ENCODE measurements around the gene TATDN2.
A peak's percentile ranks its signal among the peaks of the same experiment; 100 is the strongest.

DNA sequence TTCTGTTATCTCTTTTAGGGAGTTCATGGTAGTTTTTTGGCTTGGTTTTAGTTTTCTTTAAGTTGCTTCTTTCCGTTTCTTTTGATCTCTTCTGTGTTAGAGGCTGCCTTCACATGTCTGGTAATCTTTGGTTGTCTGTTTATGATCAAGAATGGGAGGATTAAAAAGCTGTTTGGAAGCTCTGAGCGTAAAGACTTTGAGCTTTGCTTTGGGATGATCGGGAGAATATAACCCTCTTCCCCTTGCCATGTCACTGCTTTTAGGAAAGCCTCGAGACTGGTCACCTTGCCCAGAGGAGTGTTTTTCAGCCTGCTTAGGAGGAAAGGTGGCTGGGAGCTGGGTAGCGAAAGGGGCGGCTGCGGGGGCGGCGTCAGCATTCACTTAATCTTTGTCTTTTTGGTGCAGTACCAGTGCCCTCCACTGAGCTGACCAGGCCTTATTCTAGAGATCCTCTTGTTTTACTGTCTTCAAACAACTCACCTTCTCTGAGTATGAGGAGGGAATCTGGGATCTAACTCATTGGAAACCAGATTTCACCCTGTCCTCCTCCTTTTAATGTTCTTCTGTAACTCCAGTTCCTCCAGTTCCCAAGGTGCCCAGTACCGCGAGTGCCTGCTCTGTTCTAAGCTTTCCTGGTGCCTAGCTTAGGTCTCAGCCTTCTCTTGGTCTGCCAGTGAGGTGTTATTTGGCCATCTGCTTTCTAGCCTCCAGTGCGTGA is 15.5 kb downstream of the TATDN2 start:
- TF ChIP-seq, protein P1, sequence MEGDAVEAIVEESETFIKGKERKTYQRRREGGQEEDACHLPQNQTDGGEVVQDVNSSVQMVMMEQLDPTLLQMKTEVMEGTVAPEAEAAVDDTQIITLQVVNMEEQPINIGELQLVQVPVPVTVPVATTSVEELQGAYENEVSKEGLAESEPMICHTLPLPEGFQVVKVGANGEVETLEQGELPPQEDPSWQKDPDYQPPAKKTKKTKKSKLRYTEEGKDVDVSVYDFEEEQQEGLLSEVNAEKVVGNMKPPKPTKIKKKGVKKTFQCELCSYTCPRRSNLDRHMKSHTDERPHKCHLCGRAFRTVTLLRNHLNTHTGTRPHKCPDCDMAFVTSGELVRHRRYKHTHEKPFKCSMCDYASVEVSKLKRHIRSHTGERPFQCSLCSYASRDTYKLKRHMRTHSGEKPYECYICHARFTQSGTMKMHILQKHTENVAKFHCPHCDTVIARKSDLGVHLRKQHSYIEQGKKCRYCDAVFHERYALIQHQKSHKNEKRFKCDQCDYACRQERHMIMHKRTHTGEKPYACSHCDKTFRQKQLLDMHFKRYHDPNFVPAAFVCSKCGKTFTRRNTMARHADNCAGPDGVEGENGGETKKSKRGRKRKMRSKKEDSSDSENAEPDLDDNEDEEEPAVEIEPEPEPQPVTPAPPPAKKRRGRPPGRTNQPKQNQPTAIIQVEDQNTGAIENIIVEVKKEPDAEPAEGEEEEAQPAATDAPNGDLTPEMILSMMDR (conservative IDR thresholded peaks at IDR 0.05; ENCODE audit: low read depth, low read length), result peak; percentile 57; the same call in 1 of the 2 replicates
- TF ChIP-seq EZH2 (IDR thresholded peaks at IDR 0.05; ENCODE audit: low read length, unreplicated experiment), result no peak
- TF ChIP-seq EZH2phosphoT487 (IDR thresholded peaks at IDR 0.05; ENCODE audit: borderline replicate concordance, low read length), result no peak

All from PC-3 (cell line).